Liver (tissue), 9 donors: ENCODE data around the gene TIGD7. TPM values are rescaled to one million over a fixed set of nuclear protein-coding genes. Genes with fewer than 3 reads are reported as not detected.

Experiments
- DNase-seq: peaks from one replicate; pipeline ENCODE4 v3.0.0-alpha.2; 2017; ENCODE audit warnings: low spot score
- H3K27ac ChIP-seq, 2 donors: one replicate each; pipeline ENCODE4 v1.7.0; 2013; ENCODE audit warnings: inconsistent platforms in 2 of 2, low read length in 2 of 2, control low read depth in 1 of 2, low read depth in 1 of 2, mild to moderate bottlenecking in 1 of 2
- H3K27me3 ChIP-seq, 4 donors: one replicate each; pipeline versions ENCODE4 v1.6.1 to v1.7.0; 2013; ENCODE audit warnings: low read length in 3 of 4, inconsistent platforms in 1 of 4, mild to moderate bottlenecking in 1 of 4, moderate library complexity in 1 of 4; ENCODE audit not compliant: control insufficient read depth in 4 of 4, insufficient read depth in 4 of 4
- H3K36me3 ChIP-seq, 4 donors: one replicate each; pipeline versions ENCODE4 v1.6.1 to v1.7.0; 2013; ENCODE audit warnings: low read length in 3 of 4, mild to moderate bottlenecking in 3 of 4, low read depth in 1 of 4, moderate library complexity in 1 of 4; ENCODE audit not compliant: control insufficient read depth in 4 of 4, insufficient read depth in 3 of 4
- H3K4me1 ChIP-seq, 4 donors: one replicate each; pipeline versions ENCODE4 v1.6.1 to v1.7.0; 2013; ENCODE audit warnings: low read length in 3 of 4, mild to moderate bottlenecking in 3 of 4, moderate library complexity in 1 of 4; ENCODE audit not compliant: control insufficient read depth in 4 of 4, insufficient read depth in 4 of 4
- H3K4me3 ChIP-seq, 3 donors: one replicate each; pipeline versions ENCODE4 v1.6.1 to v1.7.0; 2013; ENCODE audit warnings: low read length in 3 of 3, control low read depth in 1 of 3, low read depth in 1 of 3, mild to moderate bottlenecking in 1 of 3
- H3K9ac ChIP-seq, 2 donors: one replicate each; pipeline ENCODE4 v1.7.0; 2013; ENCODE audit warnings: low read length in 2 of 2, mild to moderate bottlenecking in 2 of 2, moderate library complexity in 2 of 2, control low read depth in 1 of 2, low read depth in 1 of 2
- H3K9me3 ChIP-seq, 4 donors: one replicate each; pipeline versions ENCODE4 v1.6.1 to v1.7.0; 2013; ENCODE audit warnings: low read length in 3 of 4; ENCODE audit not compliant: control insufficient read depth in 4 of 4
- EGR1 ChIP-seq, 2 donors: IDR thresholded peaks; 2 replicates each; pipeline ENCODE4 v1.6.1; 2016 to 2018; ENCODE audit warnings: antibody characterized with exemption in 2 of 2, low read depth in 2 of 2
- FOXA1 ChIP-seq: IDR thresholded peaks from 2 replicates; pipeline ENCODE4 v1.6.1; 2016; ENCODE audit warnings: antibody characterized with exemption
- FOXA2 ChIP-seq: IDR thresholded peaks from 2 replicates; pipeline ENCODE4 v1.6.1; 2016; ENCODE audit warnings: antibody characterized with exemption
- GABPA ChIP-seq, 2 donors: IDR thresholded peaks in 1 of 2; conservative IDR thresholded peaks in 1 of 2; 2 replicates each; pipeline ENCODE4 v1.6.1; 2016; ENCODE audit warnings: antibody characterized with exemption in 2 of 2, mild to moderate bottlenecking in 1 of 2, moderate library complexity in 1 of 2
- HNF4A ChIP-seq, 2 donors: conservative IDR thresholded peaks; 2 replicates each; pipeline ENCODE4 v1.6.1; 2016; ENCODE audit warnings: antibody characterized with exemption in 2 of 2, mild to moderate bottlenecking in 2 of 2
- HNF4G ChIP-seq: IDR thresholded peaks from 2 replicates; pipeline ENCODE4 v1.6.1; 2016; ENCODE audit warnings: antibody characterized with exemption
- JUND ChIP-seq, 2 donors: IDR thresholded peaks; 2 replicates each; pipeline ENCODE4 v1.6.1; 2016; ENCODE audit warnings: antibody characterized with exemption in 2 of 2
- NR2F2 ChIP-seq: IDR thresholded peaks from 2 replicates; pipeline ENCODE4 v1.6.1; 2016; ENCODE audit warnings: antibody characterized with exemption
- RAD21 ChIP-seq, 2 donors: IDR thresholded peaks; 2 replicates each; pipeline ENCODE4 v1.6.1; 2016; ENCODE audit warnings: antibody characterized with exemption in 2 of 2, mild to moderate bottlenecking in 2 of 2
- RXRA ChIP-seq, 2 donors: IDR thresholded peaks; 2 replicates each; pipeline ENCODE4 v1.6.1; 2017 to 2018; ENCODE audit warnings: antibody characterized with exemption in 2 of 2, mild to moderate bottlenecking in 1 of 2
- SP1 ChIP-seq: IDR thresholded peaks from 2 replicates; pipeline ENCODE4 v1.6.1; 2018; ENCODE audit warnings: antibody characterized with exemption, mild to moderate bottlenecking
- TAF1 ChIP-seq: conservative IDR thresholded peaks from 2 replicates; pipeline ENCODE4 v1.6.1; 2016; ENCODE audit warnings: antibody characterized with exemption, mild to moderate bottlenecking
- YY1 ChIP-seq: IDR thresholded peaks from 2 replicates; pipeline ENCODE4 v1.6.1; 2016; ENCODE audit warnings: antibody characterized with exemption, mild to moderate bottlenecking
- WGBS: extraction: QIAGEN DNeasy Blood & Tissue Kit; methylation state at CpG from one replicate; pipeline ENCODE4 v1.1.7; 2013; 5-methylcytosine and 5-hydroxymethylcytosine counted together
- polyA plus RNA-seq, 2 donors: library from polyadenylated mRNA; stranded (reverse) in 1 of 2; unstranded in 1 of 2; fragments of 200-250 nt in 1 of 2; fragments of >200 nt in 1 of 2; fragmentation: Nextera tagmentation in 1 of 2; extraction: Ambion mirVana in 1 of 2; gene quantifications; one replicate each; pipeline versions ENCODE4 v1.2.1 to v1.2.3, GENCODE V29; 2013 to 2015
- total RNA-seq, 2 donors: library from RNA; depleted of rRNA; stranded (reverse); fragments of >200 nt; gene quantifications; one replicate each; pipeline ENCODE4 v1.2.3, GENCODE V29; 2014
- TF ChIP-seq, protein P1 (sequence below): IDR thresholded peaks from 2 replicates; pipeline ENCODE4 v1.6.1; 2016; ENCODE audit warnings: antibody characterized with exemption
- TF ChIP-seq, protein P2 (sequence below): IDR thresholded peaks from 2 replicates; pipeline ENCODE4 v1.6.1; 2016; ENCODE audit warnings: antibody characterized with exemption
- TF ChIP-seq, protein P3 (sequence below): IDR thresholded peaks from 2 replicates; pipeline ENCODE4 v1.6.1; 2016; ENCODE audit warnings: antibody characterized with exemption, mild to moderate bottlenecking
- TF ChIP-seq, protein P4 (sequence below): fragments of 150-350 bp; IDR thresholded peaks from 2 replicates; pipeline ENCODE4 v1.5.1; 2017; ENCODE audit warnings: improper control_type of control experiment, low read depth, low read length; ENCODE audit not compliant: missing input control
- TF ChIP-seq, protein P5 (sequence below): IDR thresholded peaks from 2 replicates; pipeline ENCODE4 v1.6.1; 2016; ENCODE audit warnings: antibody characterized with exemption
- donor health status: healthy.
- donor health status: healthy.
- donor health status: healthy.
- donor health status: healthy.
- donor health status: healthy.

Gene TIGD7
- total and polyA plus RNA-seq, 4 donors, result 0.58 to 2.6 (median 1.3) TPM

DNA sequence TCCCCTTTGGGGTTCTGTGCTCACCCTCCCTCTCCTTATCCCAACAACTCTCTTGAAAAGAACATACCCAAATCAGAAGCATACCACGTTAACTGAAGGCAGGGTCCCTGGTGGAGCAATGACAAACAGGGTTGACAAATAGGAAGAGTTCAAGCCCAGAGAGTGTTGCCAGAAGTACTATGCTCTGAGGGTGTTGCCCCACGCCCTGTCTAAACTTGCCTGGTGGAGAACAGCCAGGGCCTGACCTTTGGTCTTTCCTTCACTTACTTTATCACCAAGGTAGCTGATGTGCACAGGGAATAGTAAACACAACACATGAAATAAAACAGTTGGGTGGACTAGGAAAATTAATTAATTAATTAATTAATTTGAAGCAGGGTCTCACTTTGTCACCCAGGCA is 23.4 kb upstream of the TIGD7 start:
- peak overlapping the region in 1 of 3 donors; percentile 14 for H3K4me3 ChIP-seq
- no peaks in the 10 kb centered on the region for H3K27me3 ChIP-seq
- no peaks in the 10 kb centered on the region for H3K36me3 ChIP-seq
- H3K9me3 ChIP-seq, result peaks cover 7 to 18% (median 10%) of the 10 kb centered on the region in 4 donors
- no peaks in the 10 kb centered on the region for H3K4me1 ChIP-seq
- DNase-seq, result no peak
- H3K9ac ChIP-seq, result no peak overlapping the region
- 13% methylated on average over 2 of the region's 2 CpGs for WGBS
- TF ChIP-seq HNF4A (conservative IDR thresholded peaks at IDR 0.05), result peak; percentile 29 to 57
- TF ChIP-seq JUND (IDR thresholded peaks at IDR 0.05), result no peak
- H3K27ac ChIP-seq, result no peak overlapping the region

- Histone ChIP-seq H3K27ac (no peak overlapping the region), H3K9ac (no peak overlapping the region), H3K4me3 (peak overlapping the region in 1 of 3 donors; percentile 14), H3K36me3 (no peaks in the 10 kb centered on the region), H3K4me1 (no peaks in the 10 kb centered on the region), H3K9me3 (peaks cover 10 to 24% (median 14%) of the 10 kb centered on the region in 4 donors), H3K27me3 (no peaks in the 10 kb centered on the region)
- 40% methylated on average over 3 of the region's 3 CpGs for WGBS
- no peak for TF ChIP-seq HNF4G
- DNase-seq, result no peak
Measured at GRCh38 chr16:3328104-3328503, 22.9 kb upstream of the TIGD7 start.

DNA sequence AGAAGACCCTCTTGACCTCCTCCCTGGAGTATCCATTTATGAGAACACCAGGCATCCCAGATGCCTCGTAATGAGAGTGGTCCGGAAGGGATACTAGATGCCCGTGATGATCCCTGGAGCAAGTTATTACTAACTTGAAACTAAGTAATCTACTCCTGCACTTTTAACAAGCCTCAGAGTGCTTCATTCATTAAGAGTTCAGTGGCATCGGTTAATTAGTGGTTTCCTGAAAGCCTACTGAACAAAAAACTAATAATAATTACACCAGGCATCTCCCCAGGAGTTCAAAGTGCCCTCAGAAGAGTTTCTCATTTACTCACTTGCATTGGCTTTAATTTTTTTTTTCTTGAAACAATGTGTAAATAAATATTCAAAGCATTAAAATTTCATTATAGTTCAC is 22.3 kb upstream of the TIGD7 start:
- WGBS, result 84% methylated on average over 4 of the region's 4 CpGs

More for the DNA sequence above, 22.3 kb upstream of the TIGD7 start:
- H3K36me3 ChIP-seq, result no peaks in the 10 kb centered on the region
- H3K27ac ChIP-seq, result no peak overlapping the region
- H3K27me3 ChIP-seq, result no peaks in the 10 kb centered on the region
- peak overlapping the region in 1 of 3 donors; percentile 11 for H3K4me3 ChIP-seq
- peaks cover 10 to 28% (median 18%) of the 10 kb centered on the region in 4 donors for H3K9me3 ChIP-seq
- TF ChIP-seq, protein P1, sequence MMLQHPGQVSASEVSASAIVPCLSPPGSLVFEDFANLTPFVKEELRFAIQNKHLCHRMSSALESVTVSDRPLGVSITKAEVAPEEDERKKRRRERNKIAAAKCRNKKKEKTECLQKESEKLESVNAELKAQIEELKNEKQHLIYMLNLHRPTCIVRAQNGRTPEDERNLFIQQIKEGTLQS, result no peak
- TF ChIP-seq, protein P2, sequence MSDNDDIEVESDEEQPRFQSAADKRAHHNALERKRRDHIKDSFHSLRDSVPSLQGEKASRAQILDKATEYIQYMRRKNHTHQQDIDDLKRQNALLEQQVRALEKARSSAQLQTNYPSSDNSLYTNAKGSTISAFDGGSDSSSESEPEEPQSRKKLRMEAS, result no peak
- TF ChIP-seq RAD21 (IDR thresholded peaks at IDR 0.05) (no peak), JUND (IDR thresholded peaks at IDR 0.05) (no peak), HNF4A (conservative IDR thresholded peaks at IDR 0.05) (no peak), RXRA (IDR thresholded peaks at IDR 0.05) (no peak), SP1 (no peak), FOXA1 (no peak), HNF4G (no peak), TAF1 (no peak), NR2F2 (no peak), EGR1 (IDR thresholded peaks at IDR 0.05; ENCODE audit: low read depth in 2 of 2) (no peak), FOXA2 (no peak), GABPA (IDR thresholded peaks at IDR 0.05 in 1 of 2, conservative IDR thresholded peaks at IDR 0.05 in 1 of 2) (no peak), YY1 (no peak)
- TF ChIP-seq, protein P3, sequence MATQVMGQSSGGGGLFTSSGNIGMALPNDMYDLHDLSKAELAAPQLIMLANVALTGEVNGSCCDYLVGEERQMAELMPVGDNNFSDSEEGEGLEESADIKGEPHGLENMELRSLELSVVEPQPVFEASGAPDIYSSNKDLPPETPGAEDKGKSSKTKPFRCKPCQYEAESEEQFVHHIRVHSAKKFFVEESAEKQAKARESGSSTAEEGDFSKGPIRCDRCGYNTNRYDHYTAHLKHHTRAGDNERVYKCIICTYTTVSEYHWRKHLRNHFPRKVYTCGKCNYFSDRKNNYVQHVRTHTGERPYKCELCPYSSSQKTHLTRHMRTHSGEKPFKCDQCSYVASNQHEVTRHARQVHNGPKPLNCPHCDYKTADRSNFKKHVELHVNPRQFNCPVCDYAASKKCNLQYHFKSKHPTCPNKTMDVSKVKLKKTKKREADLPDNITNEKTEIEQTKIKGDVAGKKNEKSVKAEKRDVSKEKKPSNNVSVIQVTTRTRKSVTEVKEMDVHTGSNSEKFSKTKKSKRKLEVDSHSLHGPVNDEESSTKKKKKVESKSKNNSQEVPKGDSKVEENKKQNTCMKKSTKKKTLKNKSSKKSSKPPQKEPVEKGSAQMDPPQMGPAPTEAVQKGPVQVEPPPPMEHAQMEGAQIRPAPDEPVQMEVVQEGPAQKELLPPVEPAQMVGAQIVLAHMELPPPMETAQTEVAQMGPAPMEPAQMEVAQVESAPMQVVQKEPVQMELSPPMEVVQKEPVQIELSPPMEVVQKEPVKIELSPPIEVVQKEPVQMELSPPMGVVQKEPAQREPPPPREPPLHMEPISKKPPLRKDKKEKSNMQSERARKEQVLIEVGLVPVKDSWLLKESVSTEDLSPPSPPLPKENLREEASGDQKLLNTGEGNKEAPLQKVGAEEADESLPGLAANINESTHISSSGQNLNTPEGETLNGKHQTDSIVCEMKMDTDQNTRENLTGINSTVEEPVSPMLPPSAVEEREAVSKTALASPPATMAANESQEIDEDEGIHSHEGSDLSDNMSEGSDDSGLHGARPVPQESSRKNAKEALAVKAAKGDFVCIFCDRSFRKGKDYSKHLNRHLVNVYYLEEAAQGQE, result no peak
- TF ChIP-seq, protein P4, sequence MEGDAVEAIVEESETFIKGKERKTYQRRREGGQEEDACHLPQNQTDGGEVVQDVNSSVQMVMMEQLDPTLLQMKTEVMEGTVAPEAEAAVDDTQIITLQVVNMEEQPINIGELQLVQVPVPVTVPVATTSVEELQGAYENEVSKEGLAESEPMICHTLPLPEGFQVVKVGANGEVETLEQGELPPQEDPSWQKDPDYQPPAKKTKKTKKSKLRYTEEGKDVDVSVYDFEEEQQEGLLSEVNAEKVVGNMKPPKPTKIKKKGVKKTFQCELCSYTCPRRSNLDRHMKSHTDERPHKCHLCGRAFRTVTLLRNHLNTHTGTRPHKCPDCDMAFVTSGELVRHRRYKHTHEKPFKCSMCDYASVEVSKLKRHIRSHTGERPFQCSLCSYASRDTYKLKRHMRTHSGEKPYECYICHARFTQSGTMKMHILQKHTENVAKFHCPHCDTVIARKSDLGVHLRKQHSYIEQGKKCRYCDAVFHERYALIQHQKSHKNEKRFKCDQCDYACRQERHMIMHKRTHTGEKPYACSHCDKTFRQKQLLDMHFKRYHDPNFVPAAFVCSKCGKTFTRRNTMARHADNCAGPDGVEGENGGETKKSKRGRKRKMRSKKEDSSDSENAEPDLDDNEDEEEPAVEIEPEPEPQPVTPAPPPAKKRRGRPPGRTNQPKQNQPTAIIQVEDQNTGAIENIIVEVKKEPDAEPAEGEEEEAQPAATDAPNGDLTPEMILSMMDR, result no peak
- TF ChIP-seq, protein P5, sequence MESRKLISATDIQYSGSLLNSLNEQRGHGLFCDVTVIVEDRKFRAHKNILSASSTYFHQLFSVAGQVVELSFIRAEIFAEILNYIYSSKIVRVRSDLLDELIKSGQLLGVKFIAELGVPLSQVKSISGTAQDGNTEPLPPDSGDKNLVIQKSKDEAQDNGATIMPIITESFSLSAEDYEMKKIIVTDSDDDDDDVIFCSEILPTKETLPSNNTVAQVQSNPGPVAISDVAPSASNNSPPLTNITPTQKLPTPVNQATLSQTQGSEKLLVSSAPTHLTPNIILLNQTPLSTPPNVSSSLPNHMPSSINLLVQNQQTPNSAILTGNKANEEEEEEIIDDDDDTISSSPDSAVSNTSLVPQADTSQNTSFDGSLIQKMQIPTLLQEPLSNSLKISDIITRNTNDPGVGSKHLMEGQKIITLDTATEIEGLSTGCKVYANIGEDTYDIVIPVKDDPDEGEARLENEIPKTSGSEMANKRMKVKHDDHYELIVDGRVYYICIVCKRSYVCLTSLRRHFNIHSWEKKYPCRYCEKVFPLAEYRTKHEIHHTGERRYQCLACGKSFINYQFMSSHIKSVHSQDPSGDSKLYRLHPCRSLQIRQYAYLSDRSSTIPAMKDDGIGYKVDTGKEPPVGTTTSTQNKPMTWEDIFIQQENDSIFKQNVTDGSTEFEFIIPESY, result no peak
- no peak for DNase-seq
- no peak overlapping the region for H3K9ac ChIP-seq
- no peaks in the 10 kb centered on the region for H3K4me1 ChIP-seq
